Breast epithelium (tissue), 4 donors: ENCODE measurements around the gene APELA. TPM values are rescaled to one million over a fixed set of nuclear protein-coding genes. Genes with fewer than 3 reads are reported as not detected.
"Not testable (repeated sequence)": the region's sequence is repeated elsewhere in the genome, so short reads cannot be mapped to it uniquely, and the experiment has no call there.

Source experiments
- DNase-seq, 2 donors: peaks; one replicate each; pipeline ENCODE4 v3.0.0-alpha.2; 2019; ENCODE audit warnings: low spot score in 2 of 2
- H3K27ac ChIP-seq, 2 donors: fragments of 200-600 bp; sonication (generic) in 1 of 2; one replicate each; pipeline ENCODE4 v1.5.1; 2016 to 2019; ENCODE audit warnings: mild to moderate bottlenecking in 1 of 2
- H3K27me3 ChIP-seq, 2 donors: fragments of 200-600 bp; sonication (generic) in 1 of 2; one replicate each; pipeline versions ENCODE4 v1.5.1 to v1.6.0; 2017 to 2019; ENCODE audit warnings: control low read depth in 1 of 2, mild to moderate bottlenecking in 1 of 2
- H3K36me3 ChIP-seq: fragments of 200-600 bp; one replicate; pipeline ENCODE4 v1.5.1; 2019
- H3K4me1 ChIP-seq, 2 donors: fragments of 200-600 bp; sonication (generic); one replicate each; pipeline ENCODE4 v1.5.1; 2016 to 2019; ENCODE audit warnings: control low read depth in 1 of 2
- H3K4me3 ChIP-seq, 3 donors: fragments of 200-600 bp; sonication (generic); 1 replicate in 2 of 3; 2 replicates in 1 of 3; pipeline ENCODE4 v1.5.1; 2016 to 2019; ENCODE audit warnings: mild to moderate bottlenecking in 3 of 3, moderate library complexity in 2 of 3
- H3K9me3 ChIP-seq, 2 donors: fragments of 200-600 bp; sonication (generic) in 1 of 2; one replicate each; pipeline ENCODE4 v1.5.1; 2016 to 2019; ENCODE audit warnings: control low read depth in 1 of 2
- POLR2A ChIP-seq: fragments of 450-650 bp; IDR thresholded peaks from one replicate; pipeline ENCODE4 v1.6.1; 2016; ENCODE audit warnings: antibody characterized with exemption, mild to moderate bottlenecking, moderate library complexity
- POLR2AphosphoS5 ChIP-seq, 3 donors: sonication (generic); formaldehyde crosslinking; IDR thresholded peaks; one replicate each; pipeline ENCODE4 v1.6.1; 2017; ENCODE audit warnings: antibody characterized with exemption in 3 of 3
- intact Hi-C: fragments of 100-400 bp; cut with DNase I; formaldehyde crosslinking; loops from one replicate; pipeline ENCODE4 v1.15.1; 2023; ENCODE audit warnings: low total_unique reads
- total RNA-seq, 3 donors: library from RNA; depleted of rRNA; stranded (reverse); fragments of >200 nt; gene quantifications; one replicate each; pipeline ENCODE4 v1.1.0, GENCODE V29; 2016
- TF ChIP-seq, protein P1 (sequence below), 3 donors: fragments of 450-650 bp; IDR thresholded peaks; one replicate each; pipeline ENCODE4 v1.5.1; 2016 to 2017; ENCODE audit warnings: antibody characterized with exemption in 3 of 3, mild to moderate bottlenecking in 3 of 3, moderate library complexity in 3 of 3

Gene APELA
- total RNA-seq, 3 donors from 2014 or later, result 0.73 to 2.0 TPM; not detected in 1

DNA sequence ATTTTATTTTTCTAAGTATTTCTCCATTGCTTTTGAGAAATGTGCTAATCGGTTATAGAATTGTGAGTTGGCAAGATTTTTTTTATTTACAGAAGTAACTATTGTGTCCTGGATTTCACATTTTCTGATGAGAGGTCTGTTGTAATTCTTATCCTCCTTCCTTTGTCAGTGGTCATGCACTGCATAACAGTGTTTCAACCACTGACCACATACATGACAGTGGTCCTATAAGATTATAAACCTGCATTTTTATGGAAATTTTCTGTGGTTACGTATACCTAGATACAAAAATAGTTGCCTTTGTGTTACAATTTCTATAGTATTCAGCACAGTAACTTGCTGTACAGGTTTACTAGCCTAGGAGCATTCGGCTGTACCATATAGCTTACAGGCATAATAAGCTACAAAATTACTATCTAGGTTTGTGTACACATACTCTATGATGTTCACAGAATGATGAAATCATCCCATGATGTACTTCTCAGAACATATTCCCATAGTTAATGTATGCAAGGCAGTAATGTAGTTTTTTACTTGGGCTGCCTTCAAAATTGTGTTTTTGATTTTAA, 47.8 kb downstream of the APELA start:
- TF ChIP-seq POLR2A (no peak), POLR2AphosphoS5 (IDR thresholded peaks at IDR 0.05) (no peak)
- TF ChIP-seq, protein P1, sequence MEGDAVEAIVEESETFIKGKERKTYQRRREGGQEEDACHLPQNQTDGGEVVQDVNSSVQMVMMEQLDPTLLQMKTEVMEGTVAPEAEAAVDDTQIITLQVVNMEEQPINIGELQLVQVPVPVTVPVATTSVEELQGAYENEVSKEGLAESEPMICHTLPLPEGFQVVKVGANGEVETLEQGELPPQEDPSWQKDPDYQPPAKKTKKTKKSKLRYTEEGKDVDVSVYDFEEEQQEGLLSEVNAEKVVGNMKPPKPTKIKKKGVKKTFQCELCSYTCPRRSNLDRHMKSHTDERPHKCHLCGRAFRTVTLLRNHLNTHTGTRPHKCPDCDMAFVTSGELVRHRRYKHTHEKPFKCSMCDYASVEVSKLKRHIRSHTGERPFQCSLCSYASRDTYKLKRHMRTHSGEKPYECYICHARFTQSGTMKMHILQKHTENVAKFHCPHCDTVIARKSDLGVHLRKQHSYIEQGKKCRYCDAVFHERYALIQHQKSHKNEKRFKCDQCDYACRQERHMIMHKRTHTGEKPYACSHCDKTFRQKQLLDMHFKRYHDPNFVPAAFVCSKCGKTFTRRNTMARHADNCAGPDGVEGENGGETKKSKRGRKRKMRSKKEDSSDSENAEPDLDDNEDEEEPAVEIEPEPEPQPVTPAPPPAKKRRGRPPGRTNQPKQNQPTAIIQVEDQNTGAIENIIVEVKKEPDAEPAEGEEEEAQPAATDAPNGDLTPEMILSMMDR (IDR thresholded peaks at IDR 0.05), result no peak
- intact Hi-C loops, result no loop called here
- H3K36me3 ChIP-seq, result no peaks in the 10 kb centered on the region
- H3K27ac ChIP-seq, result no peak overlapping the region
- no peaks in the 10 kb centered on the region for H3K9me3 ChIP-seq
- no peaks in the 10 kb centered on the region for H3K4me1 ChIP-seq
- H3K4me3 ChIP-seq, result no peak overlapping the region
- H3K27me3 ChIP-seq, result no peaks in the 10 kb centered on the region
- no peak for DNase-seq

GRCh38 chr4:164926301-164926700, 49.3 kb downstream of the APELA start:
- intact Hi-C loops, result no loop called here
- Histone ChIP-seq H3K27ac (no peak overlapping the region), H3K27me3 (no peaks in the 10 kb centered on the region)

DNA sequence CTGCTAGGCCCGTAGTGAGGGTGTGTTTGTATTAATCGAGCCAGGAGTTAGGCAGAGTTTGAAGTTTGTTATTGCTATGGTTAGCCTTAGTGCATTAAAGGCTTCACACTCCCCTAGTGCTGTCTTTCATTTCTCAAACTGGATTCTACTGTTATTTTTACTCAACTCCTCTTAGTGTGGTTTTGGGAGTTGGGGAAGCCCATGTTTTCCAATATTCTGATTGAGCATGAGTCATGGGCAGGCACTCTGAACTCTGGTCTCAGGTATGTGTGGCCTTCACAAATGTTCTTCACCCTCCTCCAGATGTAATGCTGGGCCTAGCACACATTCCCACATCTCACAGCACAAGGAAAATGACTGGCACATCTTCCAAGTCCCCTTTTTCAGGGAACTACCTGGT, 50.1 kb downstream of the APELA start:
- H3K27ac ChIP-seq, H3K36me3 ChIP-seq, H3K4me1 ChIP-seq, H3K4me3 ChIP-seq, H3K27me3 ChIP-seq, DNase-seq, H3K9me3 ChIP-seq, intact Hi-C loops: not testable (repeated sequence)

More at GRCh38 chr4:164926301-164926700, 49.3 kb downstream of the APELA start:
- Histone ChIP-seq H3K4me3 (no peak overlapping the region), H3K4me1 (no peaks in the 10 kb centered on the region), H3K36me3 (no peaks in the 10 kb centered on the region), H3K9me3 (no peaks in the 10 kb centered on the region)
- peak in 1 of 2 donors; percentile 45 for DNase-seq
- TF ChIP-seq, protein P1 (IDR thresholded peaks at IDR 0.05), result no peak
- TF ChIP-seq POLR2A (no peak), POLR2AphosphoS5 (IDR thresholded peaks at IDR 0.05) (no peak)

- no peaks in the 10 kb centered on the region for H3K36me3 ChIP-seq
- no peak for DNase-seq
- no peaks in the 10 kb centered on the region for H3K4me1 ChIP-seq
- TF ChIP-seq, protein P1 (IDR thresholded peaks at IDR 0.05), result no peak
- no peak for TF ChIP-seq POLR2A
- TF ChIP-seq POLR2AphosphoS5 (IDR thresholded peaks at IDR 0.05), result no peak
- intact Hi-C loops, result no loop called here
- no peak overlapping the region for H3K4me3 ChIP-seq
- no peaks in the 10 kb centered on the region for H3K27me3 ChIP-seq
- H3K9me3 ChIP-seq, result no peaks in the 10 kb centered on the region
- H3K27ac ChIP-seq, result no peak overlapping the region
These were observed 53.7 kb downstream of the APELA start for GRCh38 chr4:164930647-164931046.

GRCh38 chr4:164931551-164932324, 54.8 kb downstream of the APELA start:
- no peak for DNase-seq
- TF ChIP-seq POLR2AphosphoS5 (IDR thresholded peaks at IDR 0.05) (no peak), POLR2A (no peak)
- TF ChIP-seq, protein P1 (IDR thresholded peaks at IDR 0.05), result no peak
- H3K4me1 ChIP-seq, result no peaks in the 10 kb centered on the region
- H3K4me3 ChIP-seq, result no peak overlapping the region
- intact Hi-C loops, result no loop called here
- H3K9me3 ChIP-seq, result no peaks in the 10 kb centered on the region
- H3K27ac ChIP-seq, result no peak overlapping the region
- no peaks in the 10 kb centered on the region for H3K27me3 ChIP-seq
- no peaks in the 10 kb centered on the region for H3K36me3 ChIP-seq
